HG03139 (cell line): ENCODE data around the gene DIP2C.
"Not testable (repeated sequence)": the region's sequence is repeated elsewhere in the genome, so short reads cannot be mapped to it uniquely, and the experiment has no call there.

Experiments used
- ATAC-seq: cut with Tn5 transposase; IDR thresholded peaks from one replicate; pipeline ENCODE4 v1.9.1; 2021; ENCODE audit not compliant: unreplicated experiment

Gene DIP2C

DNA sequence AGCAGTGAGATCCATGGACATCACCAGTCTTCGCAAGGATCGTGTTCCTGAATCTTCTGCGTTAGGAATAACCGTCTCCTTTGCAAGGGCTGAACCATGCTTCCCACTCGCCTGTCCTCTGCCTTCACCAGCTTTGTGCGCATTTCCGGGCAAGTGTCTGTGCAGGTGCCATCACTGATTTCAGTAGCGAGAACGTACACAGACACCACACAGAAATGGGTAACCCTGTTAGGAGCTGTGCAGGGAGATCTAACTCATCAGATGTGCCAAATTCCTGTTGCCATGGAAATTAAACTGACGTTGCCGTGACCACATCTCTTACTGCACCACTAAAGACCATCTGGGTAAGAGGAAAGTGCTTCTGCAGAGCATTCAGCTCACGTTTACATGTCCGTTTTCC is 146.3 kb downstream of the DIP2C start:
- ATAC-seq: no peak

DNA sequence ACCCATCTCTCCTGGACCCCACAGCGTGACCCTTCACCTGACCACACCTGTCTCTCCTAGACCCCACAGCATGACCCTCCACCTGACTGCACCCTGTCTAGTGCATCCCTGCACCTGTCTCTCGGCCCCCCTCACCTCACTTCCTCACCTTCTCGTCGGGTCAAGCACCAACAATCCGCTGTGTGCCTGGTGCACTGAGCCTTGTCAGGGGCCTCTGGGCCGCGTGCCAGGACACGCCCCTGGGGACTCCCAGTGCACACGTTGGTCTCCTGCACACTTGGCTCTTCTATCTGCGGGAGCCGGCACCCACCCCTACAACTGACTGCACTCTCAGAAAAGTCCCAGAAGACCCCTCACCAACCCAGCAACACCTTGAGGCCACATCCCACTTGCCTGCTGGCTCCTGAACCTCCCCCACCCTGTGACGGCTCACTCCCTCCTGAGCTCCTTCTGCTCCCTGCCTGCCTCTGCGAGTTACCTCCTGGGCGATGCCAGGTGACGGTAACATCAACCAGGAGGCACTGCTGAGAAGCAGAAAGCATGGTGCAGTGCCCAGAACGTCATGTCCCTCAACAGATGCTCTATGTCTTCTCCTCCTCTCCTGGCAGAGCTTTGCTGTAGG is 147.6 kb downstream of the DIP2C start:
- ATAC-seq: no peak

DNA sequence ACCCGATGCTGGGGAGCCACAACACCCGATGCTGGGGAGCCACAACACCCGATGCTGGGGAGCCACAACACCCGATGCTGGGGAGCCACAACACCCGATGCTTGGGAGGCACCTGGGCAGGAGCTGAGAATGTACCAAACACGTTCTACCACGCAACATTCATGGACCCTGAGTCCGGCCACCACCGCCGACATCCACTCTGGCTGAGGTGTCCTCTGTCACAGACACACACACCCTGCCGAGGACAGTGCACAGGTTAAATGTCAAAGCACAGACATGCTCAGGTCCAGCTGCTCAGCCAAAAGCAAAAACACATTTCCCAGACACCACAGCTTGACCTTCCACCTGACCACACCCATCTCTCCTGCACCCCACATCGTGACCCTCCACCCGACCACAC is 148.4 kb downstream of the DIP2C start:
- no peak for ATAC-seq

DNA sequence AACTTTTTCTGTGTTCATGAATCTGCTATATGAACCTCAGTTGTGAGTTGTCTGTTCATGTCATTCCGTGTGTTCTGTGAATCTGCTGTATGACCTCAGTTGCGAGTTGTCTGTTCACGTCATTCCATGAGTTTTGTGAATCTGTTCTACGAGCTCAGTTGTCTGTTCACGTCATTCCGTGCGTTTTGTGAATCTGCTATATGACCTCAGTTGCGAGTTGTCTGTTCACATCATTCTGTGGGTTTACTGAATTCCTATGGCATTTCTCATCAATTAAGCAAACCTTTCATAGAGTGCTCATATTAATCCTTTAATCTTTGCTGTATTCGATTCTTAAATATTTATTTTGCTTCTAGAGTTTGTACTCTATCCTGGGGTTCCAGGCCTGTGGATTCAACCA is 150.6 kb downstream of the DIP2C start:
- no peak for ATAC-seq

DNA sequence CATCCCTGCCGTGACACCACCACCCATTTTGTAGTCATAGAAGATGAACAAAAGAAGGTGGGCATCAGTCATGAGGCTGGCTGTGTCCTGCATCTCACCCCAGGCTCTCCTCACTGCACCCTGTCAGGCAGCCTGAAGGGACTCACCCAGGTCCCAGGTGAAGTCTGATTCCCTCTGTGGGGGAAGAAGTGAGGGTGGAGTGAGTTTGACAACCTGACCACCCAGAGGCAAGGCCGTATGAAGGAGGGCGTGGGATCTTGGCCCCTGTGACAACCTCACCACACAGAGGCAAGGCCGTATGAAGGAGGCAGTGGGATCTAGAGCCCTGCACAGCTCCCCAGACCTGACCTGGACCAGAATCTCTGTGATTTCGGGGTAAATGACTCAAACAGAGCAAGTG is 152.5 kb downstream of the DIP2C start:
- ATAC-seq: no peak

DNA sequence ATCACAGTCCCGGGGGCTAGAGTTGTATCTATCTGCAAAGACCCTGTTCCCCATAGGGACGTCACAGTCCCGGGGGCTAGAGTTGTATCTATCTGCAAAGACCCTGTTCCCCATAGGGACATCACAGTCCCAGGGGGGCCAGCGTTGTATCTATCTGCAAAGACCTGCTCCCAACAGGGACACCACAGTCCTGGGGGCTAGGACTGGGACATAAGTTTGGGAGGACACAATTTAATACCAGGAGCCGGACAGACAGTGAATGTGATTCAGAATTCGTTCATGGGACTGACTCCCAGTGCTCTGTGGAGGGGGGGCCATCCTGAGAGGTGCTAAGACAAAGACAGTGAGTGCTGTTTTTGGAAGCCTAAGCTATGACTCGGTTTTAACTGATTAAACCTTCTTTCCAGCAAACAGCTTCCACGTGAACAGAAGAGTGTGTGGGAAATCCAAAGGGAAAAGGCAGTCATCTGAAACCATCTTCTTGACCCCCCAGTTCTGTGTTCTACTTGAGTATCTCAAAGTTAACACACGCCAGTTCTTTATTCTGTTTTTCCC is 153.0 kb downstream of the DIP2C start:
- no peak for ATAC-seq

DNA sequence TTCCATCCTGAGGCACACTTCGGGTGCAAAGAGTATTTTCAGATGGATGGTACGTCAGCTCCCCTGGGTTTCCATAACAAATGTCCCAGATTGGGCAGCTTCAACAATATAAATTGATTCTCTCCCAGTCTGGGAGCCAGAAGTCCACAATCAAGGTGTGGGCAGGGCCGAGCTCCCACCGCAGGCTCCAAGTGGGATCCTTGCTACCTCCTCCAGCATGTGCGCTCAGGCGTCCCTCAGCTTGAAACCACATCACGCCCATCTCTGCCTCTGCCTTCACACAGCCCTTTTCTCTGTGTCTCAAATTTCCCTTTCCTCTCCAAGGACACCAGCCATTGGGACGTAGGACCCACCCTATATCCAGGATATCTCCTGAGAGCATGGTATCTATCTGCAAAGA is 153.5 kb downstream of the DIP2C start:
- no peak for ATAC-seq

DNA sequence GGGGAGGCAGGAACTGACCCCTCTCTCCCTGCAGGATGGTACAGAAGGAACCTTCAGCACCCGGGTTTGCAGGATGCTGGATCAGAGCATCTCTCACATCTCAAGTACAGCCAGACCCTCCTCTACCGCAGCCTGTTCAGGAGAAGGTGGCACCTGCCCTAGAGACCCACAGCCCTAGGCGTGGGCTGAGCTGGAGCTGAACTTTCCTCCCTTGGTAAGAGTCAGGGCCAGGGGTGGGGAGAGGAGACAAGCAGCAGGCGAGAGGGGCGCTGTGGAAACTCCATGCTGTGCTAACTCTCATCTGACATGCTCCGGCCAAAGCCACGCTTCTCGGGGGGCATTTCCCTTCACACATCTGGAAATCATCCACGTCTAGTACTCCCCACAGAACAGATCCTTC is 154.4 kb downstream of the DIP2C start:
- ATAC-seq: no peak

DNA sequence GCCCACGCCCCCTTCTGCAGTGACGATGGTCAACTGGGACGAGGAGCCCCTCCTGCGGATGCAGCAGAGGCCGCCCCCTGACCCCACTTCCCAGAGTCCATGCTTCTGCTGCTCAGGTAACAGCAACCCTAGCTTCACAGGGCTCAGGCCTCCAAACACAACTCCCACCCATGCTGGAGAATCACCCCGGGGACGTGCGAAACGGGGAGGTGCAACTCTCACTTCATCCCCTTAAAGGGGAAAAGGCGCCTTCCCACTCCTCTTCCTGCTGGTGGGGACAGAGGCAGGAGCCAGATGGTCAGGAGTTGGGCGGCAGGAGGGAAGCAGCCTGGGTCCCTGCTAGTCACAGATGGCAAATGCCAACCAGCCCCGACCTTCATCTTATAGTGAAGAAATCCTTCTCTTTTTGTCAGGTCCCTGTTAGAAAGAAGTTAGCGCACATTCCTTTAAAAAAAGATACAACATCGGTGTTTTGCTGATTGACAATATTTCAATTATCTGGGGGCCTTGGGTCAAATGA is 155.4 kb downstream of the DIP2C start:
- no peak for ATAC-seq

DNA sequence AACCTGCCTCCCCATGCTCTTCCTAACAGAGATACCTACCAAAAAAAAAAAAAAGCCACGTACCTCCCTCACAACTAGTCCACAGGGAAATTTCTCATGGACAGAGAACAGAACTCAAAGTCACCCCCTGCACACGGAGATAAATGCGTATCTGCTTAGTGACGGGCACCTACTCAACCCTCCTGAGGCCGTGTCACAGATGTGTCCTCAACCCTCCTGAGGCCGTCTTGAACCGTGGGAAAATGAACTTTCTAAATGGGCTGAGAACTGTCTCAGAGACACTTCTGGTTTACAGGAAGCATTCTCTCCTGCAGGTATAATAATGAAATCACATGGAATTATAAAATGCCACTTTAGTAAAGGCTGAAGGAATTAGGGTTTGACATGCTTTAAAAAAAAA is 155.9 kb downstream of the DIP2C start:
- ATAC-seq: no peak

DNA sequence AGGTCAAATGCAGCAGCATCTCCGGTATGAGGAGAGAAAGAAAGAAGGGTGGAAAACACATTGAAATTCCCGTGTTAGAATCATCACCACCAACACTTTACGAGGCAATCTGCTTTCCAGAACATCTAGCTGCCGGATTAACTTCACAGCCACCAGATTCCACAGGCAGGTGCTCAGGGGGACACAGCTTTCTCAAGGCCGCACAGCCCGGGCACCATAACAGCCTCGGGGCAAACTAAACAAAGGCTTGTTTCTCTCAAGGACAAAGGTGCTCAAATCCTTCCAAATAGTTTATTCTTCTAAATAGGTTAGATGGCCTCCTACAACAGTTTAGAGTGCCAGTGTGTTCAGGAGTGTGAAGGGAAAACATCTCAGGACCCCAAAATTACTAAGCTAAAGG is 156.3 kb downstream of the DIP2C start:
- no peak for ATAC-seq

DNA sequence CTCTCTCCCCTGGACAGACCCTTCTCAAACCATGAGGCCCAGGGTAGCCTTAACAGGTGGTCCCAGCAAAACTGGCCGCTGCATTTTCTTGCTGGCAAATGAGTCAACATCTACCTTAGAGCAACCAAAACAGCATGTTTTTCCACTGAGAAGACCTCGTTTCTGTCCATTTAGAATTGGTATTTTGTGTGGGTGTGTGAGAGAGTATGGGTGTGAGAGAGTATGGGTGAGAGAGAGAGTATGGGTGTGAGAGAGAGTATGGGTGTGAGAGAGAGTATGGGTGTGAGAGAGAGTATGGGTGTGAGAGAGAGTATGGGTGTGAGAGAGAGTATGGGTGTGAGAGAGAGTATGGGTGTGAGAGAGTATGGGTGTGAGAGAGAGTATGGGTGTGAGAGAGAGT is 157.1 kb downstream of the DIP2C start:
- ATAC-seq: not testable (repeated sequence)

DNA sequence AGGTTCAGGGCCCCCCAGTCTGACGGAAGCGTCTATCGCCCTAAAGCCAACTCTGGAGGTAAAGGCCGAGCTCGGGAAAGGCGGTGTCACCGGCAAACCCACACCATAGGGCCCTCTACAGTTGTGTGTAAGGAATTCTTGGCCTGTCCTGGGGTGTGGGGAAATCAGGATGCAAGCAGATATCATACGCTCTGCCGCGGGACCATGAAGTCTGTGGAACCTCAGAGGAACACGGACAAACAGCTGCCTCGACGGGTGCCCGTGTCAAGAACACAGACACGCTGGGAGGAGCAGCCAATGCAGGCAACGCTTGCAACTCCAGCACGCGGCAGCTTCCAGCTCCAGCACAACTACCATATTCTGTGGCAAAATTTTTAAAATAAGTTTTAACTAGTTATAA is 157.9 kb downstream of the DIP2C start:
- ATAC-seq: no peak

DNA sequence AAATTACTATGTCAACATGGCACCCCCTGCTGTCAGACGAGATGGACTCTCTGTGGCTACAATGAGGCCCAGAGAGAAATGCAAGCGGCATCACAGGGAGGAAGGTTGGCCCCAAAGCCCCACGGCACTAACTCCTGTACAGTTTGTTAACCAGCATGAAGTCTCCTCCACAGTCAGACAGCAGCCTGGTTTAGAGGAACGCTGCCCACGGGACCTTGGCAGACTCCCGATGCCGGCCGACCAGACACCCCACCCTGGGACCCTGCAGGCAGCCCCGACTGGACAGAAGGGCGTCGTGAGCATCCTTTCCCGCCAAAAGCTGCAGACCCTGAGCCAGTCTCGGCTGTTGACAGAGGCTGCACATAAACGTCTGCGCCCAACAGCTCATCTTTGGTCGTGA is 158.8 kb downstream of the DIP2C start:
- no peak for ATAC-seq

DNA sequence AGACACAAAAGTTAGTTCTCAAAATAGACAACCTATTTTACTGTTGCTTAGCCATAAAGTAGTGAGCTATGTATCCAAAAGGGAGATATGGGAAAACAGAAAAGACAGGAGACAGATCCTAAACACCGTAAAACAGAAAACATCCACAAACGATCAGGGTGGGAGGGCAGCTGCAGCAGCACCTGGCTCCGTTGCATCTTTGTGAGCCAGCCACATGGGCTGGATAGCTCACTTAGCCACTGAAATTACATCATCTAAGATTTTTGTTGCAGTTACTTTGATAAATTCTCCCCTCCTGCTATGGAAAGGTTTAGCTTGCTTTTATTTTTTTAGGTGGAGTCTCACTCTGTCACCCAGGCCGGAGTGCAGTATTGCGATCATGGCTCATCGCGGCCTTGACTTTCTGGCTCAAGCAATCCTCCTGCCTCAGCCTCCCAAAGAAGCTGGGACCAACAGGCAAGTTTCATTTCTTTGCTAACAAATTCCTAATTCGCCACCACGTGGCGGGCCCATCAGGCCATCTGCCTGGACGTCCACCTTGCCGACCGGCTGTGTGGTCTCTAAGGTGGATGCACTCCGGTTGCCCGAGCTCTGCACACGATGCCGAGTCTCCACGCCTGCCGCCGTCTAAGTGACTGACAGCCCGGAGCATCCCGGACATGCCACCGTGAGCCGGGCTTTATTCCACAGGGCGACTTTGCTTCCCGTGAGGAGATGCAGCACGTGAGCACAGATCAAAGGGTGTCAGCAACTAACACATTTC is 159.8 kb downstream of the DIP2C start:
- no peak for ATAC-seq

DNA sequence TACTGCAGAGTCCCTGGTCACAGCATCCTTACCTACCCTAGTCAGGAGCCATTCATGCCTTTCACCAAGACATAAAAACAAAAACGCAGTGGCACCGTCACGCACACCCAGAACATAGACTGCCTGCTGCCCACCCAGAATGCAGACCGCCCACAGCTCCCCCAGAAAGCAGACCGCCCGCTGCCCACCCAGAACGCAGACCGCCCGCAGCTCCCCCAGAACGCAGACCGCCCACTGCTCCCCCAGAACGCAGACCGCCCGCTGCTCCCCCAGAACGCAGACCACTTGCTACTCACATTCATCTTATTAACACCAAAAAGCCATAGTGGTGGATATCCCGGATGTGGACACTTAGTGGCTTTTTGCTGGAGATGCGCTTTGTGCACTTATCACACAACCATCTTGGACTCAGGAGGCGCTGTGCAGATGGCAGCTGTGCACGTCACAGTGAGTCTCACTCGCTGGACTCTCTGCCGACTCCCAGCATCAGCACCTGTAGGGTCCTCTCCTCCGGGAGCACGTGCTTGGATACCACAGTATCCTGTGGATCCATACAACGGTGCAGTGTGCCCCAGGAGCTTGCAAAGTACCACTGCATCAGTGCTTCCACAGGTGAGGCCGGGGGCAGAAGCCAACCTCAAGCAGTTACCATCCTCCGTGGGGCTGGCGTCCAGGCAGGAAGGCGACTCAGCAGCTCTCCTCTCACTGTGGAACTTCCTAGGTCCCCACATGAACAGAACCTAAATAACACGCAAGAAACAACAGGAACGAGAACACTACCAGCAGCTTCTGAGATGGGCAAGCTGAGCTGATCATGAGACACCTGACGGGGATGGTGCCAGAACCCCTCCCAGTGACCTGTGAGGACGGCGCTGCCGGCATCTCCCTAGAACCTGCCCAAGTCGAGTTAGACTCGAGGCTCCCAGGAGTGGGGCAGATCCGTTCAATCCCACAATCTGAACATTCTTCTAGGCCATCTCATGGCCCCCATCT is 161.0 kb downstream of the DIP2C start:
- no peak for ATAC-seq

DNA sequence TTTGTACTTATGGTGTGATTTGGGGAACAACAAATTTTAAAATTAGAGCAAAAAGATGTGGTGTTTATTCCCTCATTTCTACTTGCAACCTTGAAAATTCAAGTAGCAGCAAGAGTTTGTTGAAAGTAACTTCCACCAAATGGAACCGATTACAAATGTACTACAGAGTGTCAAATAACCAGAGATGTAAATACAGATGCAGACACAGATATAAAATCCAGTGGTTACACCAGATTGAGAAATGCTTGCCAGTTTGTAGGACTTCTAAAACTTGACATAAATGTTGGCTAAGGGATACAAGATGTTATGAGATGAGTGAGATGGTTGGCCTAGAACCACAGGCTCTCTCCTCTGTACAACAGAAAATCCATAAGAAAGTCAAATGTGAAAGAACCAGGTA is 162.1 kb downstream of the DIP2C start:
- ATAC-seq: no peak

DNA sequence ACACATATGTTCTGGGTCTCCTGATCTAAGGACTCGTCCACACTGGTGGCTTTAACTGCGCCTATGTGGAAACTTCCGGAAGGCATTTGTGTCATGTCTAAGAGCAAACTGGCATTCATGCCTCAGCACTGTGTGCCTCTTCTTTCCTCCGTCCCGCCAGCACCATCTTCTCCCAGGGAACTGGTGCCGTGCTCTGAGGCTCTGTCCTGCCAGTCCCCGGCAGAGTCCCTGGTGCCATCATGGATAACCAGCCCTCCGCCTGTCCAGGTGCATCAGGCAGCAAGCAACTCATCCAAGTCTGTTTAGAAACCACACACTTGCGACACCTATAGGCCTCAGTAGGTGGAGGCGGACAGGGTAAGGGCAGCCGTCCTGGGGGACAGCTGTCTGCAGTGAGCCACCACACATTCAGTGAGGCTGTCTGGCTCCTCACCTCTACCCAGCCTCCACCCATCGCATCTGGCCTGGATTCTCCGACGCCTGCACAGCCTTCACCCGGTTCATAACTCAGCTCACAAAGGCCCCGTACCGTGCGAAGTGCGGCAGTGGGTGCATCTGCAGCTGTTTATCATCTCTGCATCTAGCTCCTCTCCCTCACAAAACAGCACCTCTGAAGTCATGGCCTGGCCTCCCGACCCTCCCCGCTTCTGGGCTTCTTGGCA is 162.7 kb downstream of the DIP2C start:
- no peak for ATAC-seq

DNA sequence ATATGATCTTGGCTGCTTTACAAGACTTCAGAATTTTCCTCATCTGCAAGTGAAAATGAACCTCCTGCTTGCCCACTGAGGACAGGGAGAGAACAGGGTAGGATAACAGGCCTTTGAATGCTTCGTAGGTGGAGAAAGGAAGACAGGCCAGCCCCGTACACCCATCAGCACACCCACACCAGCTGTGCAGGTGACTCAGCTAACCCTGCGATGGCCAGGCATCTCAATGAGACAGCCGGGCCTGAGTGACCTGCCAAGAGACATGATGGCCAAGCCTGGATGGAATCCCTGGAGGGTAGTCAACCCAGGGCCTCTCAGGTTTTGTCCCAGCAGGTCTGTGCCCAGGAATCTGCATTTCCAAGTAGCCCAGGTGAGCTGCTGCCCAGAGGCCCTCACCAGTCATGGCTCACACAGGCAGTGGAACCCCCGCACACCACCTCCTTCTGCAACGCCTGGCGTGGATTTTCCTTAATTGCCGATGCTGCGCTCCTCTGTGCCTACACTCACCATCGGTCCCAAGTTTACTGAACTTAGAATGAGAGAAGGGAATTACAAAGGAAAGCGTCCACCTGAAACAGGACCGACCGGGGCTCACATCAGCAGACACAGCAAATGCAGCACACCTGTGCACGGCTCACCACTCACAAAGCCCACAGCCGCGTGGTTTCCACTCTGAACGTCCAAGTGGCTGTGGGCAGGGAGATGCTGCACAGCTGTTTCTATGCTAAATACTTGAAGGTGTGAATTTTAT is 163.7 kb downstream of the DIP2C start:
- ATAC-seq: no peak

DNA sequence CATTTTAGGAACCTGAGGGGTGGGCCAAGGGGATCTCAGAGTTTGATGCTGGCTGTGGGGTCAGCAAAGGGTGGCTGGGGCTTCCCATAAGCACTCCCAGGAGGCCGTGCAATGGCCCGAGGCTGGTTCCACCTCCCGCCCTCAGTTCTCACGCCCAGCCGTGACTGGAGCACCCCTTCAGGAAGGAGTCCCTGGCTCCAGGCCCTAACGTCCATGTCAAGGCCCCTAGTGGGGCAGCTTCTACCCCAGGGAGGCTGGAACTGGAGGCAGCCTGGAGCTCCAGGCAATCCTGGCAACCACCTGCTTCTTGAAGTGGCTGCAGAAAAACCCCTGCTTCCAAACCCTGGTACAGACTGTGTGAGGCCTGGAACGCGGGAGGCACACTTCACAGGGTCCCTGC is 165.5 kb downstream of the DIP2C start:
- ATAC-seq: no peak
